Breast epithelium (tissue), 4 donors: Measurements from ENCODE around the gene LCP1. TPM values are rescaled to one million over a fixed set of nuclear protein-coding genes. Genes with fewer than 3 reads are reported as not detected.

Source experiments
- DNase-seq, 2 donors: peaks; one replicate each; pipeline ENCODE4 v3.0.0-alpha.2; 2019; ENCODE audit warnings: low spot score in 2 of 2
- H3K27ac ChIP-seq, 2 donors: fragments of 200-600 bp; sonication (generic) in 1 of 2; one replicate each; pipeline ENCODE4 v1.5.1; 2016 to 2019; ENCODE audit warnings: mild to moderate bottlenecking in 1 of 2
- H3K27me3 ChIP-seq, 2 donors: fragments of 200-600 bp; sonication (generic) in 1 of 2; one replicate each; pipeline versions ENCODE4 v1.5.1 to v1.6.0; 2017 to 2019; ENCODE audit warnings: control low read depth in 1 of 2, mild to moderate bottlenecking in 1 of 2
- H3K36me3 ChIP-seq: fragments of 200-600 bp; one replicate; pipeline ENCODE4 v1.5.1; 2019
- H3K4me1 ChIP-seq, 2 donors: fragments of 200-600 bp; sonication (generic); one replicate each; pipeline ENCODE4 v1.5.1; 2016 to 2019; ENCODE audit warnings: control low read depth in 1 of 2
- H3K4me3 ChIP-seq, 3 donors: fragments of 200-600 bp; sonication (generic); 1 replicate in 2 of 3; 2 replicates in 1 of 3; pipeline ENCODE4 v1.5.1; 2016 to 2019; ENCODE audit warnings: mild to moderate bottlenecking in 3 of 3, moderate library complexity in 2 of 3
- H3K9me3 ChIP-seq, 2 donors: fragments of 200-600 bp; sonication (generic) in 1 of 2; one replicate each; pipeline ENCODE4 v1.5.1; 2016 to 2019; ENCODE audit warnings: control low read depth in 1 of 2
- CTCF ChIP-seq, 3 donors: fragments of 450-650 bp; IDR thresholded peaks; one replicate each; pipeline ENCODE4 v1.5.1; 2016 to 2017; ENCODE audit warnings: antibody characterized with exemption in 3 of 3, mild to moderate bottlenecking in 3 of 3, moderate library complexity in 3 of 3
- POLR2A ChIP-seq: fragments of 450-650 bp; IDR thresholded peaks from one replicate; pipeline ENCODE4 v1.6.1; 2016; ENCODE audit warnings: antibody characterized with exemption, mild to moderate bottlenecking, moderate library complexity
- POLR2AphosphoS5 ChIP-seq, 3 donors: sonication (generic); formaldehyde crosslinking; IDR thresholded peaks; one replicate each; pipeline ENCODE4 v1.6.1; 2017; ENCODE audit warnings: antibody characterized with exemption in 3 of 3
- intact Hi-C: fragments of 100-400 bp; cut with DNase I; formaldehyde crosslinking; loops from one replicate; pipeline ENCODE4 v1.15.1; 2023; ENCODE audit warnings: low total_unique reads
- total RNA-seq, 3 donors: library from RNA; depleted of rRNA; stranded (reverse); fragments of >200 nt; gene quantifications; one replicate each; pipeline ENCODE4 v1.1.0, GENCODE V29; 2016

LCP1 gene
- total RNA-seq, 3 donors from 2014 or later = 28.2 to 94.9 (median 61.3) TPM

GRCh38 chr13:46086421-46086922, 95.5 kb downstream of the LCP1 start:
- H3K27me3 ChIP-seq = no peaks in the 10 kb centered on the region
- no peak overlapping the region for H3K27ac ChIP-seq
- DNase-seq = no peak
- H3K4me1 ChIP-seq = no peaks in the 10 kb centered on the region
- intact Hi-C loops = no loop called here
- no peaks in the 10 kb centered on the region for H3K9me3 ChIP-seq
- TF ChIP-seq CTCF (IDR thresholded peaks at IDR 0.05) (no peak), POLR2AphosphoS5 (IDR thresholded peaks at IDR 0.05) (no peak), POLR2A (no peak)
- H3K4me3 ChIP-seq = no peak overlapping the region
- no peaks in the 10 kb centered on the region for H3K36me3 ChIP-seq

- Histone ChIP-seq H3K4me1 (no peaks in the 10 kb centered on the region), H3K36me3 (no peaks in the 10 kb centered on the region), H3K27me3 (no peaks in the 10 kb centered on the region), H3K4me3 (no peak overlapping the region), H3K27ac (no peak overlapping the region), H3K9me3 (no peaks in the 10 kb centered on the region)
- intact Hi-C loops = no loop called here
- no peak for DNase-seq
- TF ChIP-seq POLR2A (no peak), CTCF (IDR thresholded peaks at IDR 0.05) (no peak), POLR2AphosphoS5 (IDR thresholded peaks at IDR 0.05) (no peak)
Observed at GRCh38 chr13:46085737-46086136, 96.2 kb downstream of the LCP1 start.

DNA sequence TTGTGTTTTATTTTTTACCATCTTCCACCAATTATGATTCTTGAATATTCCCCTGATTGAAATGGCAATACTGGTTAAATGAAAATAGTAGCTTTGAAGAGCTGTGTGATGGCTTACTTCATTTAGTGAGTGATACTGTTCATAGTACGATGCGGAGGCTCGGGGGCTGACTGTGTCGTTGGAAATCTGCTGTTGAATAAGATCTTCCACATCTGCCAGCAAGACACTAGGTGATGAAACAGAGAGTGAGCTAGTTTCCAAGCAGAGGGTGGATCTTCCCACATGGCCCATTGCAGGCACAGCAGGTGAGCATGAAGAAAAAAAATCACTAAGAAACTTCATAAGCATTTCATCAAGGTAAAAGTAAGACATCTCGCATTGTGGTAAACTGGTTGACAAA, 99.7 kb downstream of the LCP1 start:
- Histone ChIP-seq H3K27me3 (no peaks in the 10 kb centered on the region), H3K4me1 (no peaks in the 10 kb centered on the region), H3K36me3 (no peaks in the 10 kb centered on the region), H3K27ac (no peak overlapping the region), H3K4me3 (no peak overlapping the region), H3K9me3 (no peaks in the 10 kb centered on the region)
- intact Hi-C loops = no loop called here
- TF ChIP-seq POLR2A (no peak), CTCF (IDR thresholded peaks at IDR 0.05) (no peak), POLR2AphosphoS5 (IDR thresholded peaks at IDR 0.05) (no peak)
- no peak for DNase-seq

- intact Hi-C loops = no loop called here
- no peaks in the 10 kb centered on the region for H3K27me3 ChIP-seq
- H3K4me1 ChIP-seq = no peaks in the 10 kb centered on the region
Observed at GRCh38 chr13:46079770-46080169, 102.2 kb downstream of the LCP1 start.

DNA sequence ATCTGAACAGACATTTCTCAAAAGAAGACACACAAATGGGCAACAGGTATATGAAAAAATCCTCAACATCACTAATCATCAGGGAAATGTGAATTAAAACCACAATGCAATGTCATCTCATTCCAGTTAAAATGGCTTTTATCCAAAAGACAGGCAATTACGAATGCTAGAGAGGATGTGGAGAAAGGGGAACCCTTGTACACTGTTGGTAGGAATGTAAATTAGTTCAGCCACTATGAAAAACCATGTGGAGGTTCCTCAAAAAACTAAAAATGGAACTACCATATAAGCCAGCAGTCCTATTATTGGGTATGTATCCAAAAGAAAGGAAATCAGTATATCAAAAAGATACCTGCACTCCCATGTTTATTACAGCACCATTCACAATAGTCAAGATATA, 104.7 kb downstream of the LCP1 start:
- H3K36me3 ChIP-seq = no peaks in the 10 kb centered on the region
- DNase-seq = no peak
- H3K4me3 ChIP-seq = no peak overlapping the region
- no peaks in the 10 kb centered on the region for H3K4me1 ChIP-seq
- intact Hi-C loops = no loop called here
- no peak for TF ChIP-seq POLR2AphosphoS5 (IDR thresholded peaks at IDR 0.05)
- no peak for TF ChIP-seq POLR2A
- TF ChIP-seq CTCF (IDR thresholded peaks at IDR 0.05) = no peak
- no peaks in the 10 kb centered on the region for H3K27me3 ChIP-seq
- H3K27ac ChIP-seq = no peak overlapping the region
- no peaks in the 10 kb centered on the region for H3K9me3 ChIP-seq

More at GRCh38 chr13:46079770-46080169, 102.2 kb downstream of the LCP1 start:
- TF ChIP-seq CTCF (IDR thresholded peaks at IDR 0.05) (no peak), POLR2A (no peak), POLR2AphosphoS5 (IDR thresholded peaks at IDR 0.05) (no peak)
- no peak for DNase-seq
- Histone ChIP-seq H3K27ac (no peak overlapping the region), H3K36me3 (no peaks in the 10 kb centered on the region), H3K4me3 (no peak overlapping the region), H3K9me3 (no peaks in the 10 kb centered on the region)
